Activated T-helper 17 cell treated with anti-CD3 and anti-CD28 coated beads, Interleukin-2, amount 50 U/mL, for 72 hours (primary cell): Measurements from ENCODE around the gene PRRG2. TPM values are rescaled to one million over a fixed set of nuclear protein-coding genes. Genes with fewer than 3 reads are reported as not detected.

Experiments used
- total RNA-seq, 2 donors: library from RNA; stranded (reverse); gene quantifications; one replicate each; pipeline ENCODE4 v1.2.3, GENCODE V29; 2022

PRRG2 gene
- total RNA-seq, 2 donors from 2014 or later: 3.8 to 12.3 TPM

Other genes with a start within 250 kb of the PRRG2 start
- 100 to 1,000 TPM; 125 to 168 TPM for gene CD37, start 245.9 kb upstream of the PRRG2 start, total RNA-seq
- under 1 TPM in 1 of 2 donors, not detected in 1; 0.16 TPM for gene TEAD2, start 218.9 kb upstream of the PRRG2 start, total RNA-seq
- gene DKKL1, start 217.4 kb upstream of the PRRG2 start, total RNA-seq: not detected
- gene KASH5, start 193.1 kb upstream of the PRRG2 start, total RNA-seq: 1 to 10 TPM in 1 of 2 donors, not detected in 1; 1.1 TPM
- not detected for gene PTH2, start 157.9 kb upstream of the PRRG2 start, total RNA-seq
- gene GFY, start 155.9 kb upstream of the PRRG2 start, total RNA-seq: not detected
- gene SLC17A7, start 139.8 kb upstream of the PRRG2 start, total RNA-seq: under 1 TPM in 1 of 2 donors, not detected in 1; 0.40 TPM
- 100 to 1,000 TPM; 183 to 194 TPM for gene PIH1D1, start 129.5 kb upstream of the PRRG2 start, total RNA-seq
- 10 to 100 TPM; 15.5 to 39.1 TPM for gene ALDH16A1, start 128.1 kb upstream of the PRRG2 start, total RNA-seq
- gene FLT3LG, start 107.1 kb upstream of the PRRG2 start, total RNA-seq: 10 to 100 TPM; 77.2 to 92.8 TPM
- gene RPL13A, start 93.7 kb upstream of the PRRG2 start, total RNA-seq: 1,000 to 10,000 TPM; 3,905 to 4,763 TPM
- gene RPS11, start 84.9 kb upstream of the PRRG2 start, total RNA-seq: 1,000 to 10,000 TPM; 2,381 to 3,085 TPM
- gene FCGRT, start 68.7 kb upstream of the PRRG2 start, total RNA-seq: 10 to 100 TPM; 11.1 to 15.8 TPM
- gene RCN3, start 53.3 kb upstream of the PRRG2 start, total RNA-seq: 10 to 100 TPM in 1 of 2 donors, 1 to 10 TPM in 1; 1.2 to 11.8 TPM
- 100 to 1,000 TPM; 101 to 103 TPM for gene NOSIP, start 760 bp upstream of the PRRG2 start, total RNA-seq
- gene PRR12, start 9.9 kb downstream of the PRRG2 start, total RNA-seq: 10 to 100 TPM; 27.2 to 27.8 TPM
- 10 to 100 TPM in 1 of 2 donors, 1 to 10 TPM in 1; 7.6 to 14.3 TPM for gene RRAS, start 58.8 kb downstream of the PRRG2 start, total RNA-seq
- 10 to 100 TPM; 53.8 to 60.5 TPM for gene SCAF1, start 60.9 kb downstream of the PRRG2 start, total RNA-seq
- gene IRF3, start 84.5 kb downstream of the PRRG2 start, total RNA-seq: 100 to 1,000 TPM; 150 to 218 TPM
- gene BCL2L12, start 84.6 kb downstream of the PRRG2 start, total RNA-seq: 10 to 100 TPM; 61.1 to 80.5 TPM
- gene PRMT1, start 96.0 kb downstream of the PRRG2 start, total RNA-seq: 100 to 1,000 TPM; 183 to 345 TPM
- gene ADM5, start 108.3 kb downstream of the PRRG2 start, total RNA-seq: 1 to 10 TPM; 8.5 to 8.6 TPM
- gene CPT1C, start 109.8 kb downstream of the PRRG2 start, total RNA-seq: 1 to 10 TPM in 1 of 2 donors, under 1 TPM in 1; 0.93 to 4.3 TPM
- under 1 TPM; 0.32 to 0.45 TPM for gene TSKS, start 182.0 kb downstream of the PRRG2 start, total RNA-seq
- 10 to 100 TPM; 77.5 to 87.0 TPM for gene AP2A1, start 185.7 kb downstream of the PRRG2 start, total RNA-seq
- gene FUZ, start 232.0 kb downstream of the PRRG2 start, total RNA-seq: 10 to 100 TPM; 15.5 to 19.1 TPM
- 10 to 100 TPM; 55.6 to 56.1 TPM for gene MED25, start 237.0 kb downstream of the PRRG2 start, total RNA-seq